Astrocyte (in vitro differentiated cells and primary cell): ENCODE measurements around the gene OPCML.

Source experiments
- CTCF ChIP-seq: IDR thresholded peaks from 2 replicates; pipeline ENCODE4 v1.5.1; 2011; ENCODE audit warnings: low read depth, mild to moderate bottlenecking, inconsistent platforms, low read length, moderate library complexity; ENCODE audit not compliant: insufficient read depth
- EZH2 ChIP-seq: IDR thresholded peaks from 2 replicates; pipeline ENCODE4 v1.6.1; 2012; ENCODE audit warnings: mild to moderate bottlenecking, low read length, inconsistent platforms; ENCODE audit not compliant: insufficient read depth

GRCh38 chr11:132790466-132790865 is 741.8 kb downstream of the OPCML start:
- TF ChIP-seq EZH2 (no peak), CTCF (no peak)
